Erythroblast (primary cell): ENCODE data around the gene NTM.

Source experiments
- GATA1 ChIP-seq: IDR thresholded peaks from 2 replicates; pipeline ENCODE4 v1.6.1; 2011; ENCODE audit warnings: low read depth, mild to moderate bottlenecking, control low read depth, low read length, moderate library complexity
- POLR2A ChIP-seq: IDR thresholded peaks from 2 replicates; pipeline ENCODE4 v1.6.1; 2011; ENCODE audit warnings: mild to moderate bottlenecking, low read length

DNA sequence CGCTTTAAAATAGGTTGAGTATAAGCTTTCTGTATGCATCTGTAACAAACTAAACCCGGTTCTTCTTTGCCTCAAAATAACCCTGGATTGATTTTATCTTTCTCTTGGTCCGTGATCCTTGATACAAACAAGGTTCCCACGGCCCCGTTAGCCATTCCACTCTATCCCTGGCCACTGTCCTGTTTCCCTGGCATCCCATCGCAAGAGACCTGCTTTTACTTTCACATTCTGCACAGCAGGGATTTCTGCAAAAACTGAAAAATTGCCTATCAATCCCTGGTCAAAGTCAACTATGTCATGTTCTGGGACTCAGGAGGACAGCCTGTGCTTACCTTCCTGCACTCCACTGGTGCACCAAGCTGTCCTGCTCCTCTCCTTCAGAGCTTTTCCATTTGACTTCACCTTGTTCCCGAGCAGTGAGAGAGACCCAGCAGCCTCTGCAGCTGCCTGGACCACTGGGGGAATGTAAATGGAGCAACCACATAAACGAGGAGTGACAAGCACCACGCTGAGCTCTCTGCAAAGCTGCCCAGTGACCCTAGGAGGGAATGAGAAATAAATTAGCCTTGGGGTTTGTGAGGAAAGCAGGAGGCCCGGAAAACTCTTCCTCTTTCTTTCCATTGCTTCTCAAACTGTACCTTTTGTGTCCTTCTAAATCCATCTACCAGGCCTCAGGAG lies 175.9 kb downstream of the NTM start:
- no peak for TF ChIP-seq POLR2A
- no peak for TF ChIP-seq GATA1
